HCT116 (cell line): ENCODE results near the gene EXOSC1.

Experiments used
- CTCF ChIP-seq, 3 experiments: fragments of 200-600 bp in 1 of 3; sonication (generic) in 1 of 3; IDR thresholded peaks in 2 of 3; conservative IDR thresholded peaks in 1 of 3; 2 replicates each; pipeline ENCODE4 v1.5.1; 2012 to 2017; ENCODE audit warnings: low read depth in 2 of 3, low read length in 2 of 3, antibody characterized with exemption in 1 of 3, borderline replicate concordance in 1 of 3, control low read depth in 1 of 3, mild to moderate bottlenecking in 1 of 3, mixed read lengths in 1 of 3, mixed run types in 1 of 3, moderate library complexity in 1 of 3; ENCODE audit not compliant: insufficient read depth in 1 of 3
- EGR1 ChIP-seq: IDR thresholded peaks from 2 replicates; pipeline ENCODE4 v1.6.1; 2012; ENCODE audit warnings: low read depth
- EZH2 ChIP-seq: fragments of 200-600 bp; sonication (generic); IDR thresholded peaks from 2 replicates; pipeline ENCODE4 v1.6.1; 2017; ENCODE audit warnings: antibody characterized with exemption, mixed run types
- EZH2phosphoT487 ChIP-seq: fragments of 200-600 bp; IDR thresholded peaks from 2 replicates; pipeline ENCODE4 v1.6.1; 2018; ENCODE audit warnings: antibody characterized with exemption, borderline replicate concordance
- MAX ChIP-seq: IDR thresholded peaks from 2 replicates; pipeline ENCODE4 v1.6.1; 2012
- POLR2A ChIP-seq: IDR thresholded peaks from 2 replicates; pipeline ENCODE4 v1.7.0; 2011; ENCODE audit warnings: borderline replicate concordance; ENCODE audit not compliant: insufficient read depth, insufficient read length; ENCODE audit errors: extremely low read depth
- POLR2AphosphoS5 ChIP-seq: IDR thresholded peaks from 2 replicates; pipeline ENCODE4 v1.6.1; 2011; ENCODE audit warnings: mild to moderate bottlenecking, low read depth, low read length, moderate library complexity
- RAD21 ChIP-seq: IDR thresholded peaks from 2 replicates; pipeline ENCODE4 v1.6.1; 2012; ENCODE audit warnings: low read depth, mild to moderate bottlenecking
- SIN3A ChIP-seq: IDR thresholded peaks from 2 replicates; pipeline ENCODE4 v1.6.1; 2012; ENCODE audit warnings: low read depth
- TCF7L2 ChIP-seq: IDR thresholded peaks from 2 replicates; pipeline ENCODE4 v1.7.0; 2011; ENCODE audit warnings: borderline replicate concordance, inconsistent platforms; ENCODE audit not compliant: insufficient read depth, insufficient read length; ENCODE audit errors: extremely low read depth

DNA sequence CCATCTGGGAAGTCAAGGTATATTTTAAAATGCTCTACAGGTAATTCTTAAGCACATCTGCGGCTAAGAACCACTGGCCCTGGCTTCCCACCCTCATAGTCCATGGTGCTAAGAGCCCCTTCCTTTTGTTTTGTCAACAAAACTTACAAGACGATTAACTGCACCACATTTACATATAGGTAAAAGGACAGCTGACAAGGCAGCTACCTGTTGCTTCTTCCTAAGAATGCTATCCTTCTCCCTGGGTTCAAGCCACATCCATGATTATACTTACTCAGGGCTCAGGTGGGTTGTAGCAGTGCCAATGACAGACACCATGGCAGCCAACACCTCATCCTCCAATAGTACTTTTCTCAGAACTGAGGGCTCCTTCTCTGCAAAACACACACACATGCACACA, 16.5 kb upstream of the EXOSC1 start:
- TF ChIP-seq CTCF (IDR thresholded peaks at IDR 0.05 in 2 of 3, conservative IDR thresholded peaks at IDR 0.05 in 1 of 3; ENCODE audit: borderline replicate concordance in 1 of 3, insufficient read depth in 1 of 3, low read depth in 2 of 3, low read length in 2 of 3), result no peak
- no peak for TF ChIP-seq EGR1
- TF ChIP-seq TCF7L2, result no peak
- TF ChIP-seq POLR2A, result no peak
- no peak for TF ChIP-seq MAX
- no peak for TF ChIP-seq RAD21
- no peak for TF ChIP-seq POLR2AphosphoS5
- TF ChIP-seq EZH2, result no peak
- TF ChIP-seq EZH2phosphoT487, result no peak
- TF ChIP-seq SIN3A, result no peak
